HG02763 (cell line): ENCODE measurements around the gene CABP4.
"Not testable (repeated sequence)": the region's sequence is repeated elsewhere in the genome, so short reads cannot be mapped to it uniquely, and the experiment has no call there.

ENCODE experiments used
- ATAC-seq: cut with Tn5 transposase; IDR thresholded peaks from one replicate; pipeline ENCODE4 v1.9.1; 2021; ENCODE audit warnings: mild to moderate bottlenecking, moderate library complexity; ENCODE audit not compliant: unreplicated experiment

Gene CABP4

DNA sequence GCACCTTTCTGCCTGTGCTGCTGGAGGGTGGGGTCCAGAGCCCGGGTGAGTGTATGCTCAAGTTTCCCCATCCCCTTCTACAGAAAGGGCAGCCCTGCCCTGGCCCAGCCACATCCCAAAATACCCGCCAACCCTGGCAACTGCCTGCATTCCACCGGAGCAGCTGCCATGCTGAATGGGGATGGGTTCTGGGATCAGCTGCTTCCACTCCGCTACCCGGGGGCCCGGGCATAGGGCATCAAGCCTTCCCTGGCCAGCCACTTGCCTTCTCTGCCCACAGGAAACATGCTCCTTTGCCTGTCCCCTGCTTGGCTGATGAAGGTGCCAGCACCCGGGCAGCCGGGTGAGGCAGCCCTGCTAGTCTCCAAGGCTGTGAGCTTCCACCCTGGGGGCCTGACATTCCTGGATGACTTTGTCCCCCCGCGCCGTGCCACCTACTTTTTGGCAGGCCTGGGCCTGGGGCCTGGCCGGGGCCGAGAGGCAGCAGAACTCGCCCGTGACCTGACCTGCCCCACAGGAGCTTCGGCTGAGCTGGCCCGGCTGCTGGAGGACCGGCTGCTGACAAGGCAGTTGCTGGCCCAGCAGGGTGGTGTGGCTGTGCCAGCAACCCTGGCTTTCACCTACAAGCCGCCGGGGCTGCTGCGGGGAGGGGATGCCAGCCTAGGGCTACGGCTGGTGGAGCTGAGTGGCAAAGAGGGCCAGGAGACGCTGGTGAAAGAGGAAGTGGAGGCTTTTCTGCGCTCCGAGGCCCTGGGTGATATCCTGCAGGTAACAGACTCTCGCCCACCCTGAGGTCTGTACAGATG lies 36.5 kb upstream of the CABP4 start:
- ATAC-seq = no peak

DNA sequence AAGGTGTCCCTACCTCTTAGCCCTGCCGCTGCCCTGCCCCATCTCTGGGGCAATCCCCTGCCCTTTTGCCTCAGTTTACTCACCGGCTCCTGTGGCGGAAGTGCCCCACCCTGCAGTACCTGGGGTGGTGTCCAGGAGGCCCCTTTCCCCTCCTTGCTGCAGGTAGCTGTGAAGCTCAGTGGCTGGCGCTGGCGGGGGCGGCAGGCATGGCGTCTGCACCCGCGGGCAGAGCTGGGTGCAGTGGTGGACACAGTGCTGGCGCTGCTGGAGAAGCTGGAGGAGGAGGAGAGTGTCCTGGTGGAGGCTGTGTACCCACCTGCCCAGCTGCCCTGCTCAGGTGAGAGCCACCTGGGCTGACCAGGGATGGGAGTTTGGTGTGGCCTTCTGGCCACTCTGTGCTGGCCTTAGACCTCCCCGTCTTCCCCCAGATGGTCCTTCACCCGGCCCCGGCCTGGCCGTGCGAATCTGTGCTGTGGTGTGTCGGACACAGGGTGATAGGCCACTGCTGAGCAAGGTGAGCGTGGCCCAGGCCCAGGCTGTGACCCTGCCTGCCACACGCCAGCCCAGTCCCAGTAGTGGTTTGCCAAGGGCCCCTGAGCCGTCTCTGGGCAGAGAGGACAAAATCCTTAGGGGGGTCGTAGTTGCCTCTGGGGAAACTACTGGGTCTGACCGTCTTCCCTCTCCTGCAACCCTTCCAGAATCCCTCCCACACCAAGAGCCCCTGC lies 35.7 kb upstream of the CABP4 start:
- no peak for ATAC-seq

DNA sequence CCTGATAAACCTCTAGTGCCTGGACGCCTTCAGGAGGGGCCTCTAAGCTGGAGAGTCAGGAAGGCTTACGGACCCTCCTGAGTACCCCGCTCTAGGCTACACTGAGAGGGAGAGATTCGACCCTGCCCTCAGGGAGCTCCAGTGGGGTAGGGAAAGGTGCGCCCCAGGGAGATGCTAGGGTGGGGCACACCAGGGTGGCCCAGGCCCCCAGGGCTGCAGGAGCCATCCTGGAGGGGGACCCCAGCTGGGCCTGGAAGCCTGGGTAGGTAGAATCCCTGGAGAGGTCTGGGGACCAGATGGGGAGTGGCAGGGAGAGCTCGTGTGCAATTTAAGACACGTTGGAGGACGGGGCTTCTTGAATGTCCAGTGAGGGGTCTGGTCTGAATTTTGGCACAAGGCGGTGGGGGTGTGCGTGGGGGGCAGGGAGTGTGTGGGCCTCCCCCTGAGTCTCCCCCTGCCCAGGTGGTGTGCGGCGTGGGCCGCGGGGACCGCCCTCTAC lies 35.0 kb upstream of the CABP4 start:
- ATAC-seq = no peak

DNA sequence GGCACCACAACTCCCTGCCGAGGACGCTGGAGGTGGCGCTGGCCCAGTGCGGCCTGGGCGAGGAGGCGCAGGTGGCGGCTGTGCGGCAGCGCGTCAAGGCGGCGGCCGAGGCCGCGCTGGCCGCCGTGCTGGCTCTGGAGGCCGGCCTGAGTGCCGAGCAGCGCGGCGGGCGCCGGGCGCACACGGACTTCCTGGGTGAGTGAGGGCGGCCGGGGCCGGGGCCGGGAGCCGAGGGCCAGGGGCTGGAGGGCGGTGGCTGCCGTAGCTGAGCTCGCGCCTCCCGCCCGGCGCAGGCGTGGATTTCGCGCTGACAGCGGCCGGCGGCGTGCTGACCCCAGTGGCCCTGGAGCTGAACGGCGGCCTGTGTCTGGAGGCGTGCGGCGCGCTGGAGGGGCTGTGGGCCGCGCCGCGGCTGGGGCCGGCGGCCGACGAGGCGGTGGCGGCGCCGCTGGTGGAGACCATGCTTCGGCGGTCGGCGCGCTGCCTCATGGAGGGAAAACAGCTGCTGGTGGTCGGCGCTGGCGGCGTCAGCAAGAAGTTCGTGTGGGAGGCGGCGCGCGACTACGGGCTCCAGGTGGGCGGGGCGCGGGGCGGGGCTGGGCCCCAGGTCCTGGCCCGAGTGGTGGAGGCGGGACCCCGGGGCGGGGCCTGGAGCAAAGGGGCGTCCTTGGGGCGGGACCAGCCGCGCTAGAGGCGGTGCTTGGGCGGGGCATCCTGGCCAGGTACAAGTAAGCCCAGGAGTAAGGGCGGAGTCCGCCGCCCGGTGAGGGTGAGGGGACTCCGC lies 34.3 kb upstream of the CABP4 start:
- ATAC-seq = peak; percentile 76

DNA sequence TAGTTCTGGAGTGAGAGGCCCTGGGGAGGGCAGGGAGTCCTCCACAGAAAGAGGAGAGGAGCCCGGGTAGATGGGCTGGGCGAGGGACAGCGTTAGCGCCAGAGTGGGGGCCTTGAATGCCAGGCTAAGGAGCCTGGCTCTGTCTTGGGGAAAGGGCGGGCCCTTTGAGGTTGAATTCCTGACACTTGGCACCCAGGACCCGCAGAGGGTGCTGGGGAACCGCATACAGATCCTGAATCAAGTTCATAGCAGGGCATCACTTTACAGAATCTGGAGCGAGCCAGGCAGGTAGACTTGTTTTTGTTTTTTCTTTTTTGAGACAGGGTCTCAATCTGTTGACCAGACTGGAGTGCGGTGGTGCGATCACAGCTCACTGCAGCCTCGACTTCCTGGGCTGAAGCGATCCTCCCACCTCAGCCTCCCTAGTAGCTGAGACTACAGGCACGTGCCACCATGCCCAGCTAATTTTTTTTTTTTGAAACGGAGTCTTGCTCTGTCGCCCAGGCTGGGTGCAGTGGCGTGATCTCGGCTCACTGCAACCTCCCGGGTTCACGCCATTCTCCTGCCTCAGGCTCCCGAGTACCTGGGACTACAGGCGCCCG lies 33.6 kb upstream of the CABP4 start:
- ATAC-seq = no peak

DNA sequence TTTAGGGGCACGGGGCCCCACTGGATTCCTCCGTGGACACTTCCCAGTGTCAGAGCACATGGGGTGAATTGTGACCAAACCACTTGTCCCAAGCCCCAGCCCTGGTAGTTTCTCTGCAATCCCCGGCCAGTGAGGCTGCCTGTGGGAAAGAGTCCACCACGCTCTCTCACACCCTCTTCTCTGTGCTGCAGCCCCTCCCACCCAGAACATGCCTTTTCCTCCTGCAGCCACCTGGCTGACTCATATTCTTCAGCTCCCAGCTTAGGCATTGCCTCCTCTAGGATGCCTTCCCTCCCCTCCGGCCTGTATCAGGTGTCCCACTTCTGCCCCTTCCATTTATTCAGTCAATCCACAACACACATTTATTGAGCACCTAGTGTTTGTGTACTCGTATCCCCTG lies 32.3 kb upstream of the CABP4 start:
- ATAC-seq = no peak

DNA sequence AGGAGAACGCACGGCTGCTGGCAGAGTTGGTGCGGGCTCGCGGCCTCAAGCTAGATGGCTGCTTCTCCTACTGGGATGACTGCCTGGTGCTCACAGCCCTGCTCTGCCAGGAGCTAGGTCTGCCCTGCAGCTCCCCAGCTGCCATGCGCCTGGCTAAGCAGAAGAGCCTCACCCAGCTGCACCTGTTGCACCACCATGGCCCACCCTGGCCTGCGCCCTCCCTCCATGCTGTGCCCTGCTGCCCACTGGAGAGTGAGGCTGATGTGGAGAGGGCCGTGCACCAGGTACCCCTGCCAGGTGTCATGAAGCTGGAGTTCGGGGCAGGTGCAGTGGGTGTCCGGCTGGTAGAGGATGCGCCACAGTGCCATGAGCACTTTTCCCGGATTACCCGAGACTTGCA lies 31.7 kb upstream of the CABP4 start:
- no peak for ATAC-seq

DNA sequence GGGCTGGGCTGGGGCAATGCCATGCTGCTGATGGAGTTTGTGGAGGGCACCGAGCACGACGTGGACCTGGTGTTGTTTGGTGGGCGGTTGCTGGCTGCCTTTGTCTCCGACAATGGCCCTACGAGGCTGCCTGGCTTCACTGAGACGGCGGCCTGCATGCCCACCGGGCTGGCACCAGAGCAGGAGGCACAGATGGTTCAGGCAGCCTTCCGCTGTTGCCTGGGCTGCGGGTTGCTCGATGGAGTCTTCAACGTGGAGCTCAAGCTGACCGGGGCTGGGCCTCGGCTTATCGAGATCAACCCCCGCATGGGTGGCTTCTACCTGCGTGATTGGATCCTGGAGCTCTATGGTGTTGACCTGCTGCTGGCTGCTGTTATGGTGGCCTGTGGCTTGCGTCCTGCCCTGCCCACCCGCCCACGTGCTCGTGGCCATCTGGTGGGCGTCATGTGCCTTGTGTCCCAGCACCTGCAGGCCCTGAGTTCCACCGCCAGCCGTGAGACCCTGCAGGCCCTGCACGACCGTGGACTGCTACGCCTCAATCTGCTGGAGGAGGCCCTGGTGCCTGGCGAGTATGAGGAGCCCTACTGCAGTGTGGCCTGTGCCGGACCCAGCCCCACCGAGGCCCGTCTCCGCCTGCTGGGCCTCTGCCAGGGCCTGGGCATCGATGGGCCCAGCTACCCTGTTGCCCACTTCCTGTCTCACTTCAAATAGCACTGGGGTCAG lies 31.1 kb upstream of the CABP4 start:
- ATAC-seq = no peak

DNA sequence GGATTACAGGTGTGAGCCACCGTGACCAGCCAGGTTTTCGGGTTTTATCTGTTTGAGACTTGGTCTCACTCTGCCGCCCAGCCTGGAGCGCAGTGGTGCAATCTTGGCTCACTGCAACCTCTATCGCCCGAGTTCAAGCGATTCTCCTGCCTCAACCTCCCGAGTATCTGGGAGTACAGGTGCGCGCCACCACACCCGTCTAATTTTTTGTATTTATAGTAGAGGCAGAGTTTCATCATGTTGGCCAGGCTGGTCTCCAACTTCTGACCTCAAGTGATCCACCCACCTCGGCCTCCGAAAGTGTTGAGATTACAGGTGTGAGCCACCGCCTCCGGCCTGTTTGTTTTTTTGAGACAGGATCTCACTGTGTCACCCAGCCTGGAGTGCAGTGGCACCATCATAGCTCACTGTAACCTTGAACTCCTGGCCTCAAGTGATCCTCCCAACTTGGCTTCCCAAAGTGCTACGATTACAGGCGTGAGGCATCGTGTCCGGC lies 27.7 kb upstream of the CABP4 start:
- ATAC-seq = not testable (repeated sequence)

DNA sequence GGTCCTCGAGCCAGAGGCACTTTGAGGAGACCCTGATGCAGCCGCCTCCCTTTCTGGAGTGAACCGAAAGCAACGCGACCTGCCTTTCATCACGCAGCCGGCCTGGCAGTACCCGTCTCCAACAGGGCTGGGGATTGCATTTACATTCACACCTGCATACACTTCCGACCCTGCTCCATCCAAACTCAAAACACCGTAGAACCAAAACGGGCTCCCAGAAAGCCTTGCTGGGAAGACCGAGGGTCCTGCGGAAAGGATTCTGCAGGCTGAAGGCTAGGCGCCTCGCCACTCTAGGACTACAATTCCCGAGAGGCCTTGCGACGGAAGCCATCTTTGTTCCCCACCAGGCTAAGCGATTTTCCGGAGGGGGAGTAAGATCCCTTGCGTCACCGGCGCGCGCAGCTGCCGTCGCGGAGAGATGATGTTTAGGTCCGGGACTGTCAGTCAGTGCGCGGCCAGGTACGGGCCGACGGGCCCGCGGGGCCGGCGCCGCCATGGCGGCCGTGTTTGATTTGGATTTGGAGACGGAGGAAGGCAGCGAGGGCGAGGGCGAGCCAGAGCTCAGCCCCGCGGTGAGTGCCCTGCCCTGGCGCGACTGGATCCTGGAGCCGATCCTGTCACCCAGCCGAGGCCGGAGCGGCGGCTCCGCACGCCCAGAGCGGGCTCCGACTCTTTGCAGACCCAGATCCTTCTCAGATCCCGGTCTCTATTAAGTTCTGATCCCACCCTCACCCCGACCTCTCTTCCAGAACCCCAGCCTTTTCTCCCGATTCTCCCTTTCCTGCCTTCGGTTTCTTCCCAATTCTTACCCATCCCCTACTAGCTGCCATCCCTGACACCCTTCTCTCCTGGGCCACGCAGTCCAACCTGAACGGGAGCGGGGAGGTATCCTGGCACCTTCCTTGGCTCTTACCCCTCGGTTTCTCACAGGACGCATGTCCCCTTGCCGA lies 26.8 kb upstream of the CABP4 start, which contains the start of gene RPS6KB2:
RPS6KB2 (plus strand) TSS at position 443 of the 950 bp plus-strand sequence; CDS start at position 495, 52 bp downstream.
- peak; percentile 82 for ATAC-seq

DNA sequence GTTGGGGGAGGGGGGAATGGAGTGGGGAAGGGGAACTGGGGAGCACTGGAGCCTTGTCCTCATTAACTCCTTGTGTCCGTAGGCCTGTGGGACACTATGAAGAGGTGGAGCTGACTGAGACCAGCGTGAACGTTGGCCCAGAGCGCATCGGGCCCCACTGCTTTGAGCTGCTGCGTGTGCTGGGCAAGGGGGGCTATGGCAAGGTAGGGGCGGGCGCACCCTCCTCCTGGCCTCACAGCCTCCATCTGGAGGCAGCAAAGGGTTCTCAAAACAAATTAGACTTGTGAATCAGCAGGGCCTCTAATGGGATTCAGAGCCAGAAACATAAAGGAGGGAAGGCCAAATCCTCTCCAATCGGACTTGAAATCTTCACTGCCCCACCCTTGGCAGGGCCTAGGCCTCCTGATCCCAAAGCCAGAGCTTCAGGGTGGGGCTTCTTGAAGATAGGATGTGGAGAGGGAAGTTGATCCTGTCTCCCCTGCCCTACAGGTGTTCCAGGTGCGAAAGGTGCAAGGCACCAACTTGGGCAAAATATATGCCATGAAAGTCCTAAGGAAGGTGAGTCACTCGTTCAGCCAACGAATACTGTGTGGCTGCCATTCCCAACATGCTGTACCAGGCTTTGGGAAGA lies 26.0 kb upstream of the CABP4 start:
- ATAC-seq = no peak

DNA sequence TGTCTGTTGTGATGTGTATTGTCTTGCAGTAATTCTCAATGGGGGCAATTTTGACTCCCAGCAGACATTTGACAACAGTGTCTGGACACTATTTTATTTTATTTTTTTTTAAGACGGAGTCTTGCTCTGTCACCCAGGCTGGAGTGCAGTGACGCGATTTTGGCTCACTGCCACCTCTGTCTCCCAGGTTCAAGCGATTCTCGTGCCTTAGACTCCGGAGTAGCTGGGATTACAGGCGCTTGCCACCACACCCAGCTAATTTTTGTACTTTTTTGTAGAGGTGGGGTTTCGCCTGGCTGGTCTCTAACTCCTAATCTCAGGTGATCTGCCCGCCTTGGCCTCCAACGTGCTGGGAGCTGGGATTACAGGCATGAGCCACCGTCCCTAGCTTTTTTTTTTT lies 25.4 kb upstream of the CABP4 start:
- no peak for ATAC-seq

DNA sequence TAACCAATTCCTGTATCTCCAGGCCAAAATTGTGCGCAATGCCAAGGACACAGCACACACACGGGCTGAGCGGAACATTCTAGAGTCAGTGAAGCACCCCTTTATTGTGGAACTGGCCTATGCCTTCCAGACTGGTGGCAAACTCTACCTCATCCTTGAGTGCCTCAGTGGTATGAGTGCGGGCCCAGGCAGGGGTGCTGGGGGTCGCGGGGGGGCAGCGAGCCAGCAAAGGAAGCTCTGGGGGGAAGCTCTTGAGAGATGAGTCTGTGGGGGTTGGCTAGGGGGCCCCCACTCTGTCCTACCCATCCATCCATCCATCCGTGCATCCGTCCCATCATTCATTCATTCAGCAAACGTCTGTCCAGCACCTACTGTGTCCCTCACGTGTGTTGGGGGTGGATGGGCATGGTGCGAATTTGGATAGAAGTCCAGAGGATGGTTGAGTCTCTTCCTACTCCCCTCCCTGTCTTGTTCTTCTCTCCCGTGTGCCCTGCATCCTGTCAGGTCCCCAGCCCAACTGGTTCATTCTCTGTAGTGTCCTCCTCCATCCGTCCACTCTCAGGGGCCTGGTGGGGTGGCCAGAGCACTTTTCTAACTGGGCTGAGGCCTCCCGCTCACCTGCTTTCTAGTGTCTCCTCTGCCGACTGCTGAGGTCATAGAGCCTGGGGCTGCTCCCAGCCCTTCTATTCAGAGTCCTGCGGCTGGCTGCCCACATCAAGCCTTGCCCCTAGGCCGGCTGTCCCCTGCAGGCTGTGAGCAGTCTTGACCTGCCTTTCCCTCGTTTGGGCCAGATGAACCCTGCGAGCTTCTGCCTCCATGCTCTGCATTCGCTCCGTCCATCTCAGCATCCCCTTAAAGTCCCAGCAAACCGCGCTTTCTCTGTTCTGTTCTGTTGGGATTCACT lies 23.6 kb upstream of the CABP4 start:
- no peak for ATAC-seq

DNA sequence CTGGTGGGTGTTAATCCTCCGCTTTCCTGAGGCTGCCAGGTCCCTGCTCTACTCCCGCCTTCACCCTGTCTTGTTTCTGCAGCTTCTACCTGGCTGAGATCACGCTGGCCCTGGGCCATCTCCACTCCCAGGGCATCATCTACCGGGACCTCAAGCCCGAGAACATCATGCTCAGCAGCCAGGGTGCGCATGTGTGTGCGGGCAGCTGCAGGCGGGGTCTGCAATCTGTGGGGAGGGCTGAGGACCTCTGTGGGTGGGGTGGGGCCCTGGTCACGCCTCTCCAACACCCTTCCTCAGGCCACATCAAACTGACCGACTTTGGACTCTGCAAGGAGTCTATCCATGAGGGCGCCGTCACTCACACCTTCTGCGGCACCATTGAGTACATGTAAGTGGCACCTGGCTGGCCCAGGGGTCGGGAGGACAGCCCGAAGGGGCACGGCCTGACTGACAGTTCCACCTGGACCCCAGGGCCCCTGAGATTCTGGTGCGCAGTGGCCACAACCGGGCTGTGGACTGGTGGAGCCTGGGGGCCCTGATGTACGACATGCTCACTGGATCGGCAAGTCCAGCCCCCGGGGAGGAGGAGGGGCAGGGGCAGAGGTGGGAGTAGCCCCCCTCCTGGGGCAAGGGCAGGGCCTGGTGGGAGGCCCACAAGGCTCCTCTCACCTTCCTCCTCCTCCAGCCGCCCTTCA lies 22.4 kb upstream of the CABP4 start:
- no peak for ATAC-seq

DNA sequence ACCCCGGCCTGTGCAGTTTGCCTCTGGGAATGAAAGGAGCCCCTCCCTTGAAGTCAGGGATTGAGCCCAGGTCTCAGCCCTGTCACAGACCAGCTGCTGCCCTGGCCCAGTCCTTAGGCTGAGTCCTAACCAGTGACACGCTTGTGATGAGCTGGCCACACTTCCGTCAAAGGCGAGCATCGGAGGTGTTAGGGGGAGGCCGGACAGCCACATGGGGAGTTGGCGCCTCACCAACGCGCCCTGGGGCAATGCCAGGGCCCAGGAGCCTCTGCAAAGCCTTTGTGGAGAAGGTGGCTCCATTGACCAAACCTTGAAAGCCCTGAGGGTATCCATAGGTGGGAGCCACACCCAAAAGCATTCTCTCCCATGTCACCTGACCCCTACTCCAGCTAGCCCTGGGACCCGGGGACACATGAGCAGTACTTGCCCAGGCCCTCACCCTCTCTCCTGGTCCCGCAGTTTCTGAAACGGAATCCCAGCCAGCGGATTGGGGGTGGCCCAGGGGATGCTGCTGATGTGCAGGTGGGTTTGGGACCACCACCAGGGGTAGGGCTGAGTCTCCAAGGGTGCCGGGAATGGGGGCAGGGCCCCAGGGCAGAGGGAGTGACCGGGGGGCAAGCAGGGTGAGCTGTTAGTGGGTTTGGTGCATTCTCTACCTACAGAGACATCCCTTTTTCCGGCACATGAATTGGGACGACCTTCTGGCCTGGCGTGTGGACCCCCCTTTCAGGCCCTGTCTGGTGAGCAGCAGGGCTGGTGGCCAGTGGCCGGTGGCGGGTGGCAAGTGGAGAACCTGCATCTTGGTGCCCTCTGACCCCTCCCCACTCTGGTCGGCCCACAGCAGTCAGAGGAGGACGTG lies 21.4 kb upstream of the CABP4 start:
- no peak for ATAC-seq

DNA sequence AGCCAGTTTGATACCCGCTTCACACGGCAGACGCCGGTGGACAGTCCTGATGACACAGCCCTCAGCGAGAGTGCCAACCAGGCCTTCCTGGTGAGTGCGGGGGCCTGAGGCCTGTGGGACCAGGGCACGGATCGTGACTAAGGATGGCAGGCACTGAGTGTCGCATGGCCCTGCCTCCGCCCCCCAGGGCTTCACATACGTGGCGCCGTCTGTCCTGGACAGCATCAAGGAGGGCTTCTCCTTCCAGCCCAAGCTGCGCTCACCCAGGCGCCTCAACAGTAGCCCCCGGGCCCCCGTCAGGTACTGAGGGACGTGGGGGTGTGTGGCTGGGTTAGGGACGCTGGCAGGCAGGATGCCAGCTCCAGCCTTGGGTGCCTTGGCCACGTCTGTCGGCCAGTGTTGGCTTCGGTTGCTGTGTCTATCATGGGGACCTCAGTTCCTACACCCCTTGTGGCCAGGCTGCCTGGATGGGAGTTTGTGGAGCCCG lies 20.7 kb upstream of the CABP4 start:
- no peak for ATAC-seq
